Peyer's patch (tissue), 4 donors: ENCODE data around the gene CMTM1. TPM values are rescaled to one million over a fixed set of nuclear protein-coding genes. Genes with fewer than 3 reads are reported as not detected.

Experiments used
- DNase-seq, 3 donors: peaks; one replicate each; pipeline ENCODE4 v3.0.0-alpha.2; 2017 to 2019
- H3K27ac ChIP-seq, 4 donors: fragments of 200-600 bp; sonication (generic); one replicate each; pipeline ENCODE4 v1.5.1; 2016 to 2019
- H3K27me3 ChIP-seq, 2 donors: fragments of 200-600 bp; sonication (generic); one replicate each; pipeline ENCODE4 v1.5.1; 2019
- H3K36me3 ChIP-seq, 3 donors: fragments of 200-600 bp; sonication (generic); one replicate each; pipeline ENCODE4 v1.5.1; 2016 to 2019
- H3K4me1 ChIP-seq, 4 donors: fragments of 200-600 bp; sonication (generic); one replicate each; pipeline ENCODE4 v1.5.1; 2016 to 2019
- H3K4me3 ChIP-seq, 4 donors: fragments of 200-600 bp; sonication (generic); 1 replicate in 3 of 4; 2 replicates in 1 of 4; pipeline ENCODE4 v1.5.1; 2016 to 2019; ENCODE audit warnings: mild to moderate bottlenecking in 1 of 4
- H3K9me3 ChIP-seq, 4 donors: fragments of 200-600 bp; sonication (generic); one replicate each; pipeline ENCODE4 v1.5.1; 2016 to 2019; ENCODE audit warnings: mild to moderate bottlenecking in 1 of 4
- POLR2A ChIP-seq, 2 donors: fragments of 450-650 bp; IDR thresholded peaks; one replicate each; pipeline ENCODE4 v1.5.1; 2017; ENCODE audit warnings: antibody characterized with exemption in 2 of 2, mild to moderate bottlenecking in 2 of 2, moderate library complexity in 2 of 2
- total RNA-seq, 4 donors: library from RNA; depleted of rRNA; stranded (reverse); fragments of >200 nt; gene quantifications; one replicate each; pipeline ENCODE4 v1.1.0, GENCODE V29; 2016
- TF ChIP-seq, protein P1 (sequence below), 6 experiments: fragments of 450-650 bp in 4 of 6; fragments of 200-600 bp in 2 of 6; sonication (generic) in 1 of 6; IDR thresholded peaks; one replicate each; pipeline ENCODE4 v1.5.1; 2017 to 2019; ENCODE audit warnings: antibody characterized with exemption in 6 of 6, mild to moderate bottlenecking in 3 of 6, moderate library complexity in 1 of 6

Gene CMTM1
- total RNA-seq, 4 donors from 2014 or later = 1.4 to 3.6 (median 2.1) TPM; not detected in 1

DNA sequence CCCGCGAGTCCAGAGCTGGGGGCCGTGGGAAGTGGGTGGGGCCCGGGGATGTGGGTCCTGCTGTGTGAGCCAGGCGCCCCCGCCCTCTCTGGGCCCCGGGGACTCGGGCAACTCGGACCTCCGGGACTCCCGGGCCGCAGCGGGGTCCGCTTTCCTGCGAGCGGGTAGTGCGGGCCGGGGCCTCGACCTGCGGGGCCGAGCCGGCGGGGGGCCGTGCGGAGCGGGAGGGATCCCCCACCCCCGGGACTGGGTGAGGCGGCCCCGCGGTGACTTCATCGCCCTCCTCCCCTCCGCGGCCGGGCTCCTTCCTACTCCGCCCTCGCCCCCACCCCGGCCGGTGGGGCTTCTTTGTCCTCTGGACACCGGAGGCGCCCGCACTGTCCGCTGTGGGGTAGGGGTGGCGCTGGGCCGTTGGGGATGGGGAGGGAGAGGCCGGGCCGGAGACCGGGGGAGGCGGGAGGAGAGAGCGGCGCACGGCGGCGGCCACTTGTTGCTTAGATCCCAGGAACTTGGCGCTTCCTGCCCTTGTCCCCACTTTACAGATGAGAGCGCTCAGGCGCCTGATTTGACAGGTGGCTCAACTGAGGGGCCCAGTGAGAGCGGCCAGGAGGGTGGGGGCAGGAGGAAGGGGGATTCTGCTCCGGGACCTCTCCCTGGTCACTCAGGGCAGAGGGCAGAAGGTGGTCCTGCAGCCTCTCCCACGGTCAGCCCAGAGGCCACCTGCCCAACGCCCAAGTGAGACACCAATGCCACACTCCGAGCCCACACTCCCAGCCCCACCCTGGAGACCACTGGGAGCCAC is 39.1 kb downstream of the CMTM1 start:
- peak overlapping the region; percentile 75 to 83 (median 81) for H3K4me3 ChIP-seq
- no peak for TF ChIP-seq POLR2A (IDR thresholded peaks at IDR 0.05)
- TF ChIP-seq, protein P1, sequence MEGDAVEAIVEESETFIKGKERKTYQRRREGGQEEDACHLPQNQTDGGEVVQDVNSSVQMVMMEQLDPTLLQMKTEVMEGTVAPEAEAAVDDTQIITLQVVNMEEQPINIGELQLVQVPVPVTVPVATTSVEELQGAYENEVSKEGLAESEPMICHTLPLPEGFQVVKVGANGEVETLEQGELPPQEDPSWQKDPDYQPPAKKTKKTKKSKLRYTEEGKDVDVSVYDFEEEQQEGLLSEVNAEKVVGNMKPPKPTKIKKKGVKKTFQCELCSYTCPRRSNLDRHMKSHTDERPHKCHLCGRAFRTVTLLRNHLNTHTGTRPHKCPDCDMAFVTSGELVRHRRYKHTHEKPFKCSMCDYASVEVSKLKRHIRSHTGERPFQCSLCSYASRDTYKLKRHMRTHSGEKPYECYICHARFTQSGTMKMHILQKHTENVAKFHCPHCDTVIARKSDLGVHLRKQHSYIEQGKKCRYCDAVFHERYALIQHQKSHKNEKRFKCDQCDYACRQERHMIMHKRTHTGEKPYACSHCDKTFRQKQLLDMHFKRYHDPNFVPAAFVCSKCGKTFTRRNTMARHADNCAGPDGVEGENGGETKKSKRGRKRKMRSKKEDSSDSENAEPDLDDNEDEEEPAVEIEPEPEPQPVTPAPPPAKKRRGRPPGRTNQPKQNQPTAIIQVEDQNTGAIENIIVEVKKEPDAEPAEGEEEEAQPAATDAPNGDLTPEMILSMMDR (IDR thresholded peaks at IDR 0.05) = no peak
- H3K36me3 ChIP-seq = peaks cover 0 to 7% (median 0%) of the 10 kb centered on the region in 3 donors
- peak; percentile 40 to 71 (median 64) for DNase-seq
- peak overlapping the region; percentile 82 to 87 (median 84) for H3K27ac ChIP-seq
- H3K4me1 ChIP-seq = peaks cover 0 to 35% (median 16%) of the 10 kb centered on the region in 4 donors
- peaks cover 0 to 10% (median 0%) of the 10 kb centered on the region in 4 donors for H3K9me3 ChIP-seq
- no peaks in the 10 kb centered on the region for H3K27me3 ChIP-seq

DNA sequence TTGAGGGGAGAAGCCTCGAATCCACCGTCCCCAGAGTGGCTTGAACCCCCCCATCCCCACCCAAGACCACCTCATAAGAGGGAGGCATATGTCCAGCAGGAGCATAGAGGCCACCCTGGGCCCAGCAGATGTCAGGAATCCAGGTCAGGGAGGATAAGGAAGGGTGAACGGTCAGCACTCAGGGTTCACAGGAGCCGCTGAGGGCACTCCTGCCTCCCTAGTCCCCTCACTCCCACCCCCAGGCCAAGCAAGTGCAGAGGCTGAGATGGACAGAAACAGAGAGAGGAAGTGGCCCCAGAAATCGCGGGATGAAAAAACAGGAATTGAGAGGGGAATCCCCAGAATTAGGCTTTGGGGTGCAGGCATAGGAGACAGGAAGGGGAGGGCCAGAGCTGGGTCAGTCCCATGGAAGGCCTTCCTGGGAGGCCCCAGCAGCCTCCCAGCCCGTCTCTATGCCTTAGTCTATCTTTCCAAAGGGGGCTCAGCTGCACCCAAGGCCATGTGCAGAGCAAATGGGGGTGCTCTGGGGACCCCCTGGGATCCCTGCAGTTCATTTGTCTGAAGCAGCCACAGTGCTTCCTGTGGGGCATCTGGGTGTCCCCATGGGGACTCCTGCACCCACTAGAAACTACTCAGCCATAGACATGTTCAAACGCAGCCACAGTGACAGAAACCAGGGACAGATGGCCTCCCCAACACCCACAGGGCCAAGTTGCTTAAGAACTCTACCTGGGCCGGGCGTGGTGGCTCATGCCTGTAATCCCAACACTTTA is 39.9 kb downstream of the CMTM1 start:
- Histone ChIP-seq H3K4me3 (peak overlapping the region; percentile 75 to 83 (median 81)), H3K27me3 (no peaks in the 10 kb centered on the region), H3K27ac (peak overlapping the region; percentile 82 to 87 (median 84)), H3K9me3 (peaks cover 0 to 8% (median 0%) of the 10 kb centered on the region in 4 donors), H3K4me1 (peaks cover 0 to 35% (median 16%) of the 10 kb centered on the region in 4 donors), H3K36me3 (peaks cover 0 to 15% (median 0%) of the 10 kb centered on the region in 3 donors)
- TF ChIP-seq, protein P1 (IDR thresholded peaks at IDR 0.05) = no peak
- TF ChIP-seq POLR2A (IDR thresholded peaks at IDR 0.05) = no peak
- DNase-seq = peak in 2 of 3 donors; percentile 55 to 62

DNA sequence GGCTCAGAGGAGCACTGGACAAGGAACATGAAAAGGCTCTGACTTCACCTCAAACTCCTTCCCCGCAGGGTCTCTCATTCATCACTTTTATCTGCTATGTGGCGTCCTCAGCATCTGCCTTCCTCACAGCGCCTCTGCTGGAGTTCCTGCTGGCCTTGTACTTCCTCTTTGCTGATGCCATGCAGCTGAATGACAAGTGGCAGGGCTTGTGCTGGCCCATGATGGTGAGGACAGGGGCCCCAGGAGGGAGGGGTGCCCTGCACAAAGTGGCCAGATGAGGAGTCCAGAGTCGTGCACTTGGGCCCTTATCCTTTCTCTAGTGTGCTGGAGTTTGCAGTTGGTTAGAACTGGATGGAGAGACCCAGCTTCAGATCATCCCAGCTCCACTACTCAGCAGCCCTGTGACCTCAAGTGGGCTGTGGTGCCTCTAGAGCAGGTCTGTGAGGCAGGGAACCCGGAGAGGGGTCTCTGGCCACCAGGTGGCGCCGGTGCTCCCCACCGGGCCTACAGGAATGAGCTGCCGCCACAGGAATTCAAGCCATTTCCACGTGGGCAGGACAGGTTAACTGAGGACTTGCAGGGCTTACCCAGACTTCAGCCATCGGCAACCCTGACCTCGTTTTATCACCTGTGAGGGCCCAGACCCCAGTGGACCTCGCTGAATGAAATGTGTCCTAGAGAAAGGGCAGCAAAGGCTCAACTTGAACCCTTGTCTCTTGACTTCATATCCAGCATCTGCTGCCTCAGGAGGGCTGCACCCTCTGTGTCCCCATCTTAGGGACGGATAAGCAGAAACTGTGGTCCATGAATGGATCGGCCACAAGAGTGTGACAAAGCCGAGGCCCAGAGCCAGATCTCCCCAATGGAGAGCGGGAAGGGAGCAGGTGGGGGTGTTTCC is 42.3 kb downstream of the CMTM1 start:
- Histone ChIP-seq H3K27me3 (no peaks in the 10 kb centered on the region), H3K9me3 (no peaks in the 10 kb centered on the region), H3K36me3 (peaks cover 0 to 37% (median 0%) of the 10 kb centered on the region in 3 donors), H3K27ac (peak overlapping the region in 1 of 4 donors; percentile 55), H3K4me1 (peaks cover 0 to 31% (median 16%) of the 10 kb centered on the region in 4 donors), H3K4me3 (no peak overlapping the region)
- peak; percentile 65 to 94 (median 88) for DNase-seq
- TF ChIP-seq POLR2A (IDR thresholded peaks at IDR 0.05) = no peak
- TF ChIP-seq, protein P1 (IDR thresholded peaks at IDR 0.05) = peak; percentile 54 to 91 (median 78)

DNA sequence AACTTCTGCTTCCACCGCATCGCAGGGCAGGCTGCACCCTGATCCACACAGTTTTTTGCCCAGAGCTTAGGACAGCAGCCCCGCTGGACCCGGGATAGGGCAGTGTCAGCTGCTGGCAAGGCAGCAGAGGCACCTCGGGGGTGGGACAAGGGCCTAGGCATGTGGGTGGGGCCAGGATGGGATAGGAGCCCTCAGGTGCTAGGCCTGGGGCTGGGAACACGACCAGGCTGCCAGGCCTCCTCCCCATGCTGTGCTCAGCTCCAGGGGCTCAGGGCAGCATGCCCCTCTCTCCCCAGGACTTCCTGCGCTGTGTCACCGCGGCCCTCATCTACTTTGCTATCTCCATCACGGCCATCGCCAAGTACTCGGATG is 42.9 kb downstream of the CMTM1 start:
- no peak for DNase-seq
- Histone ChIP-seq H3K9me3 (no peaks in the 10 kb centered on the region), H3K27ac (peak overlapping the region in 1 of 4 donors; percentile 55), H3K27me3 (no peaks in the 10 kb centered on the region), H3K4me1 (peaks cover 0 to 25% (median 16%) of the 10 kb centered on the region in 4 donors), H3K4me3 (no peak overlapping the region), H3K36me3 (peaks cover 0 to 40% (median 0%) of the 10 kb centered on the region in 3 donors)
- TF ChIP-seq, protein P1 (IDR thresholded peaks at IDR 0.05) = no peak
- no peak for TF ChIP-seq POLR2A (IDR thresholded peaks at IDR 0.05)
